BLaER1 treated with 17β-estradiol and CSF1 and Interleukin-3, amounts not matched to agents 10 nM and 100 nM (cell line): ENCODE data around the gene SAMD4A.

ENCODE experiments used
- H3K27ac ChIP-seq, 11 experiments: shearing (Covaris generic); formaldehyde crosslinking; 2 replicates each; pipeline ENCODE4 v1.8.1; 2022
- H3K27me3 ChIP-seq, 11 experiments: shearing (Covaris generic); formaldehyde crosslinking; 2 replicates each; pipeline ENCODE4 v1.8.1; 2022
- H3K36me3 ChIP-seq, 11 experiments: shearing (Covaris generic); formaldehyde crosslinking; 2 replicates each; pipeline ENCODE4 v1.8.1; 2022
- H3K4me1 ChIP-seq, 10 experiments: shearing (Covaris generic); formaldehyde crosslinking; 2 replicates each; pipeline ENCODE4 v1.8.1; 2022
- H3K4me2 ChIP-seq, 11 experiments: shearing (Covaris generic); formaldehyde crosslinking; 2 replicates each; pipeline ENCODE4 v1.8.1; 2022
- H3K4me3 ChIP-seq, 10 experiments: shearing (Covaris generic); formaldehyde crosslinking; 2 replicates each; pipeline ENCODE4 v1.8.1; 2022
- H3K9ac ChIP-seq, 11 experiments: shearing (Covaris generic); formaldehyde crosslinking; 2 replicates each; pipeline ENCODE4 v1.8.1; 2022
- H3K9me3 ChIP-seq, 11 experiments: shearing (Covaris generic); formaldehyde crosslinking; replicated peaks in 1 of 11; 2 replicates each; pipeline ENCODE4 v1.8.1; 2022
- H4K20me1 ChIP-seq, 11 experiments: shearing (Covaris generic); formaldehyde crosslinking; 2 replicates each; pipeline ENCODE4 v1.8.1; 2022
- Cebpa-rat ChIP-seq, 11 experiments: shearing (Covaris generic); IDR thresholded peaks; 2 replicates each; pipeline ENCODE4 v1.8.1; 2022

SAMD4A gene

DNA sequence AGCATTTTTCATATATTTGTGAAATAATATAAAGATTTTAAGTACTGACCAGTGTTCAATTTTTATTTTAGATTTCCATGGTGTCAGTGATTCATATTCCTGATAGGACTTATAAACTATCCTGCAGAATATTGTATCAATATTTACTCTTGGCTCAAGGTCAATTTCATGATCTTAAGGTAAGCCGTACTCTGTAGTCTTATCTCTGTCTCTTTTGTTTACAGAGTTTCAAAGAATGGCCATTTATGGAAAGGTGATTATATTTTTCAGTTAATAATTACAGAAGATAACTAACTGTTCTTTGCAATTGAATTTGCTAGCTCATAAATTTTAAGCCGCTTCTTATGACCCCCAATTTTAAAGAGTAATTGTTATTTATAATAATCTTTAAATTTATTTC, 29.3 kb upstream of the SAMD4A start:
- Histone ChIP-seq H3K36me3 (peaks cover 4 to 63% (median 24%) of the 10 kb centered on the region in 11 experiments; a peak in 21 of 22 replicates), H3K9ac (no peak overlapping the region), H3K27ac (no peak overlapping the region), H3K4me1 (peaks cover 0 to 3% (median 0%) of the 10 kb centered on the region in 10 experiments; a peak in 6 of 20 replicates), H3K4me3 (no peak overlapping the region), H3K9me3 (no peaks in the 10 kb centered on the region), H4K20me1 (no peaks in the 10 kb centered on the region), H3K4me2 (no peak overlapping the region), H3K27me3 (no peaks in the 10 kb centered on the region)
- no peak for TF ChIP-seq Cebpa-rat (IDR thresholded peaks at IDR 0.05)

DNA sequence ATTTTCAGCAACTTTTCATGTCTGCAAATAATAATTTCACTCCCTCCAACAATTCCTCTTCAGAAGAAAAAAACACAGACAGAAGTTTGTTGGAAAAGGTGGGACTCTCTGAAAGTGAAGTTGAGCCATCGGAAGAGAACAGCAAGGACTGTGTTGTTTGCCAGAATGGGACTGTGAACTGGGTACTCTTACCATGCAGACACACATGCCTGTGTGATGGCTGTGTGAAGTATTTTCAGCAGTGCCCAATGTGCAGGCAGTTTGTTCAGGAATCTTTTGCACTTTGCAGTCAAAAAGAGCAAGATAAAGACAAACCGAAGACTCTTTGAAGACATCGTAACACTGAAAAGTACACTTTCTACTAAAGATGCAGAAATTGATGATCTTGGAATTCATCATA, 28.9 kb upstream of the SAMD4A start:
- H4K20me1 ChIP-seq = no peaks in the 10 kb centered on the region
- TF ChIP-seq Cebpa-rat (IDR thresholded peaks at IDR 0.05) = no peak
- no peaks in the 10 kb centered on the region for H3K4me1 ChIP-seq
- peaks cover 4 to 63% (median 24%) of the 10 kb centered on the region in 11 experiments; a peak in 21 of 22 replicates for H3K36me3 ChIP-seq
- no peak overlapping the region for H3K27ac ChIP-seq
- H3K9ac ChIP-seq = no peak overlapping the region
- H3K27me3 ChIP-seq = no peaks in the 10 kb centered on the region
- no peak overlapping the region for H3K4me3 ChIP-seq
- no peaks in the 10 kb centered on the region for H3K9me3 ChIP-seq
- no peak overlapping the region for H3K4me2 ChIP-seq

GRCh38 chr14:54547583-54547982, 19.3 kb upstream of the SAMD4A start:
- no peak for TF ChIP-seq Cebpa-rat (IDR thresholded peaks at IDR 0.05)
- Histone ChIP-seq H3K9me3 (peaks cover 0 to 5% (median 0%) of the 10 kb centered on the region in 11 experiments; a peak in 1 of 22 replicates), H3K36me3 (no peaks in the 10 kb centered on the region), H3K27ac (no peak overlapping the region), H4K20me1 (no peaks in the 10 kb centered on the region), H3K4me2 (no peak overlapping the region), H3K4me1 (peaks cover 0 to 3% (median 0%) of the 10 kb centered on the region in 10 experiments; a peak in 2 of 20 replicates), H3K4me3 (no peak overlapping the region), H3K27me3 (no peaks in the 10 kb centered on the region), H3K9ac (no peak overlapping the region)

DNA sequence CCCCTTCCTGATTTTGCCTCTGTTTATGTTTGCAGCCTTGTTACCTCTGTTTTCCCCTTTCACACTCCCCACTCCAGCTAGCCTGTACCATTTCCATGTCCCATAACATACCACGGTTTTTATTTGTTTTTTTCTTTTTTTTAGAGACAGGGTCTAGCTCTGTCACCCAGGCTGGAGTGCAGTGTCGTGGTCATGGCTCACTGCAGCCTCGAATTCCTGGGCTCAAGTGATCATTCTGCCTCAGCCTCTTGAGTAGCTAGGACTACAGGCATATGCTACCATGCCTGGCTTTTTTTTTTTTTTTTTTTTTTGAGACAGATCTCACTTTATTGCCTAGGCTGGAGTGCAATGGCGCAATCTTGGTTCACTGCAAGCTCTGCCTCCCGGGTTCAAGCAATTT, 18.4 kb upstream of the SAMD4A start:
- H3K4me2 ChIP-seq = no peak overlapping the region
- no peak overlapping the region for H3K4me3 ChIP-seq
- peaks cover 0 to 3% (median 0%) of the 10 kb centered on the region in 10 experiments; a peak in 2 of 20 replicates for H3K4me1 ChIP-seq
- H4K20me1 ChIP-seq = no peaks in the 10 kb centered on the region
- H3K9ac ChIP-seq = no peak overlapping the region
- no peak for TF ChIP-seq Cebpa-rat (IDR thresholded peaks at IDR 0.05)
- peaks cover 0 to 5% (median 0%) of the 10 kb centered on the region in 11 experiments; a peak in 1 of 22 replicates for H3K9me3 ChIP-seq
- no peaks in the 10 kb centered on the region for H3K27me3 ChIP-seq
- H3K27ac ChIP-seq = no peak overlapping the region
- no peaks in the 10 kb centered on the region for H3K36me3 ChIP-seq

- Histone ChIP-seq H3K4me2 (no peak overlapping the region), H3K9ac (no peak overlapping the region), H3K4me1 (peaks cover 0 to 3% (median 0%) of the 10 kb centered on the region in 10 experiments; a peak in 2 of 20 replicates), H3K4me3 (no peak overlapping the region), H3K36me3 (no peaks in the 10 kb centered on the region), H4K20me1 (no peaks in the 10 kb centered on the region), H3K27me3 (no peaks in the 10 kb centered on the region), H3K27ac (no peak overlapping the region), H3K9me3 (no peaks in the 10 kb centered on the region)
- no peak for TF ChIP-seq Cebpa-rat (IDR thresholded peaks at IDR 0.05)
Measured at GRCh38 chr14:54549862-54550261, 17.1 kb upstream of the SAMD4A start.

DNA sequence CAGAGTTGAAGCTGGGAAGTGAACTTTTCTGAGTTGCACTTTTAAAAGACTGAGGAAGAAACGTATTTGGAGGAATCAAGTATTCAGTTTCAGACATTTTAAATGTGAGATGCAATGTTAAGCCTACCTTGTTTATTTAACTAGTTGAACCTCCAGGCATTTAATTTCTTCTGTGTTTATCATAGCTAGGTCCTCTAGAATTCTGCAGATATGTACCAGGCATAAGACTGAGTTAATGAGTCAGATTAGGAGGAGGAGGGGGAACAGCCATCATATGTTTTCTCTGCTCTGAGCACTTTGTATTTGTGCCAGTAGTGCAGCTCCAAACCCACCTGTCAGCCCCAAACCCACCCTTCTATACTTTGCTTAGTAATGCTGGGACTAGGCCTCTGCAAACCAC, 16.4 kb upstream of the SAMD4A start:
- Histone ChIP-seq H3K9ac (no peak overlapping the region), H3K36me3 (no peaks in the 10 kb centered on the region), H3K9me3 (no peaks in the 10 kb centered on the region), H4K20me1 (no peaks in the 10 kb centered on the region), H3K4me2 (peak overlapping the region in 1 of 11 experiments; percentile 21; a peak in 1 of 22 replicates), H3K4me1 (peaks cover 0 to 3% (median 0%) of the 10 kb centered on the region in 10 experiments; a peak in 2 of 20 replicates), H3K4me3 (no peak overlapping the region), H3K27ac (no peak overlapping the region), H3K27me3 (no peaks in the 10 kb centered on the region)
- no peak for TF ChIP-seq Cebpa-rat (IDR thresholded peaks at IDR 0.05)

DNA sequence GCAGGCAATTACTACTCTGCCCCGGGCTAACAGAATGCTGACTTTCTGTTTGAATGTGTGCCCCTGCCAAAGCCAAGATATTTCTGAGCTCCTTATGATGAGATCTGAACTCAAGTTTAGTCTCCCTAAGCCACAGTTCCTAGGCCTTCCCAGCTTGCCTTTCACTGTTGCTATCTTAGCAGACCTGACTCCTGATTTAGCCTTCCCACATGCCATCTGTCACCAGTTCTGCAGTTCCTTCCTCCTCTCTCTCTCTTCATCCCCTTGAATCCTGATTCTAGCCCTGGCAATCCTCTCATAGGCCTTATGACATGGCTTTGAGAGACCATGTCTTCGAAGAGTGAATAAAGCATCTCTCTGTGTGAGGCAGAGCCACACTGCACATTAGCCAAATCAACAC, 12.5 kb upstream of the SAMD4A start:
- H3K27me3 ChIP-seq = no peaks in the 10 kb centered on the region
- TF ChIP-seq Cebpa-rat (IDR thresholded peaks at IDR 0.05) = no peak
- H3K4me2 ChIP-seq = no peak overlapping the region
- H3K4me3 ChIP-seq = no peak overlapping the region
- no peaks in the 10 kb centered on the region for H3K36me3 ChIP-seq
- H3K9ac ChIP-seq = no peak overlapping the region
- H4K20me1 ChIP-seq = no peaks in the 10 kb centered on the region
- no peaks in the 10 kb centered on the region for H3K9me3 ChIP-seq
- no peak overlapping the region for H3K27ac ChIP-seq
- H3K4me1 ChIP-seq = peaks cover 0 to 3% (median 0%) of the 10 kb centered on the region in 10 experiments; a peak in 2 of 20 replicates

DNA sequence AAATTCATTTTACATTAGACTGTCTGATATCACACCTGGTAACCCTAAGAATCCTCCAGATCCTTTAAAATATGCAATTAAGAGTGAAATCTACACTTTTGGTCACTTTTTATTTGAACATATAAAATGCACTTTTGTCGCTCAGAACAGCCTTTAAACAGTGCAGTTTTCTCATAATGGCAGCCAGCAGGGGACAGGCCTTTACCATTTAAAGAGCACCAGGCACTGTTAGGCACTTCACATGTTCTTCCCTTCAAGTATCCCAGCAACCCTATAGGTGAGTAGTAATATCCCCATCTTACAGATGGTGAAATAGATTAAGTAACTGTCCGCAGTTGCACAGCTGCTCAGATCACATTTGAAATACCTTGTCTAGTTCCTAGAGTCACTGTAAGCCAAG, 11.3 kb upstream of the SAMD4A start:
- peaks cover 0 to 2% (median 0%) of the 10 kb centered on the region in 10 experiments; a peak in 2 of 20 replicates for H3K4me1 ChIP-seq
- no peak overlapping the region for H3K27ac ChIP-seq
- no peak for TF ChIP-seq Cebpa-rat (IDR thresholded peaks at IDR 0.05)
- H3K4me2 ChIP-seq = no peak overlapping the region
- no peak overlapping the region for H3K4me3 ChIP-seq
- no peak overlapping the region for H3K9ac ChIP-seq
- H4K20me1 ChIP-seq = no peaks in the 10 kb centered on the region
- no peaks in the 10 kb centered on the region for H3K9me3 ChIP-seq
- no peaks in the 10 kb centered on the region for H3K36me3 ChIP-seq
- no peaks in the 10 kb centered on the region for H3K27me3 ChIP-seq

DNA sequence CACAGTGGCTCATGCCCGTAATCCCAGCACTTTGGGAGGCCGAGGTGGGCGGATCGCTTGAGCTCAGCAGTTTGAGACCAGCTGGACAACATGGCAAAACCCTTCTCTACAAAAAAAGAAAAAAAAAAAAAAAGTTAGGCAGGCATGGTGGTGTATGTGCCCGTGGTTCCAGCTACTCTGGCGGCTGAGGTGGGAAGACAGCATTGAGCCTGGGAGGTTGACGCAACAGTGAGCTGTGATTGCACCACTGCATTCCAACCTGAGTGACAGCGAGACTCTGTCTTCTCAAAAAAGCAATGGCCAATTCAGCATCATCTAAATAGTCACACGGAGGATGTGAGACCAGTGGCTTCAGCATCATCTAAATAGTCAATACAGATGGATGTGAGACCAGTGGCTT, 10.4 kb upstream of the SAMD4A start:
- no peaks in the 10 kb centered on the region for H3K4me1 ChIP-seq
- no peaks in the 10 kb centered on the region for H3K9me3 ChIP-seq
- H3K4me2 ChIP-seq = no peak overlapping the region
- no peaks in the 10 kb centered on the region for H3K27me3 ChIP-seq
- no peaks in the 10 kb centered on the region for H4K20me1 ChIP-seq
- H3K36me3 ChIP-seq = no peaks in the 10 kb centered on the region
- no peak overlapping the region for H3K4me3 ChIP-seq
- no peak overlapping the region for H3K27ac ChIP-seq
- no peak for TF ChIP-seq Cebpa-rat (IDR thresholded peaks at IDR 0.05)
- H3K9ac ChIP-seq = no peak overlapping the region

DNA sequence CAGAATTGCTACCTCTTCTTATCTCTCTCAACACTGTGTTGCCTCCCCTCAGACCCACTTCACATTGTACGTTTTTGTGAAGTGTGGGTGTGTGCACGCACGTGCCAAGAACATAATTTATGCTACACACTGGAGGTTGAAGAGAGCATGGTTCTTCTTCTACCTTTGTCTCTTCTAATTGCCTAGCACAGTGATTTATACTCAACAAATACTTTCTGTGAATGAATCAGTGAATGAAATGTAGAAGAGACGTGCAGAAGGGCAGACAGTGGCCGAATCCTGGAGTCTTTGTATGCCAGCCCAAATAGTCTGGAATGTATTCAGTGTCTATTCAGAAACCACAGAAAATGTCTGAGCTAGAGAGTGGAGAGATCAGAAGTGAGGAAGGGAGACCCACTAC, 4.6 kb upstream of the SAMD4A start:
- Histone ChIP-seq H3K4me1 (peaks cover 6 to 15% (median 12%) of the 10 kb centered on the region in 10 experiments; a peak in 19 of 20 replicates), H3K9me3 (no peaks in the 10 kb centered on the region), H4K20me1 (peaks cover 0 to 7% (median 0%) of the 10 kb centered on the region in 11 experiments; a peak in 3 of 22 replicates), H3K36me3 (no peaks in the 10 kb centered on the region), H3K27ac (no peak overlapping the region), H3K4me3 (no peak overlapping the region), H3K9ac (no peak overlapping the region), H3K4me2 (no peak overlapping the region), H3K27me3 (peaks cover 0 to 25% (median 20%) of the 10 kb centered on the region in 11 experiments; a peak in 12 of 22 replicates)
- TF ChIP-seq Cebpa-rat (IDR thresholded peaks at IDR 0.05) = no peak
